Activated gamma-delta T cell (primary cell): Measurements from ENCODE around the gene CTCF.

Experiments used
- DNase-seq: peaks from one replicate; lab custom pipeline; 2025; lab: John Stamatoyannopoulos, UW

Gene CTCF

GRCh38 chr16:67594256-67594915 is 32.1 kb downstream of the CTCF start:
- no peak for DNase-seq

DNA sequence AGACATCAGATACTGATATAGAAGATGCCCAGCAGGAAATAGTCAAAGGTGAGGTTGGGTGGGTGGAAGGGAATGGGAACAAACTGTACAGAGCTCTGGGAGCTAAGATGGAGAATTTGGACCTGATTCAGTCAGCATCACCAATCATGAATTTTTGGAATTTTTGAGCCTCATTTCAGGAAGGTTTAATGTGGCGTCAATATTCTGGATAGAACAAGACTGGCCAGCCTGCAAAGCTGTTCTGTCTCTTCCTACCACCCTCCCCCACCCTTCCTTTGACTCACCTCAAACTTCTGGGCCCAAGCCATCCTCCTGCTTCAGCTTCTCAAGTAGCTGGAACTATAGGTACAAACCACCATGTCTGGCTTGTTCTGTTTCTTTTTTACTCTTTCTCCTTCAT is 32.6 kb downstream of the CTCF start:
- DNase-seq: no peak

- no peak for DNase-seq
Measured at GRCh38 chr16:67598527-67598926, 36.2 kb downstream of the CTCF start.

DNA sequence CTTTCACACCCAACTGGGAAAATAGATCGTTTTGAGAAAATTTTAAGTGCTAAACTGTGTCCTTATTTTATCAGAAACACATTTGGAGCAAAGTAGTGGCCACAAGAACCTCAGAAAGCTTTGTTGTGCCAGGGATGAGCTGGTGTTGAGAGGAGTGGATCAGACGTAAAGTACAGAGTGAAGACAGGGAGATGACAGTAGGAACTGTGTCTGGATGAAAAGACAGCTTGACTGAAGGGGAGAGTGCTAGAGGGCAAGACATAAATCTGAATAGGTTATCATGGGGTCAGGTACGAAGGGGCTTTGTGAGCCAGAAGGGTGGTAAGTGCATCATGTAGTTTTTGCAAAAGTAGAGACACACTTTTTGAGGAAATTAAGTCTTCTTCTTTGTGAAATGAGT is 43.3 kb downstream of the CTCF start:
- DNase-seq: no peak

GRCh38 chr16:67606632-67607031 is 44.3 kb downstream of the CTCF start:
- DNase-seq: no peak

GRCh38 chr16:67608364-67608763 is 46.0 kb downstream of the CTCF start:
- DNase-seq: no peak

- DNase-seq: no peak
Measured at GRCh38 chr16:67613808-67614207, 51.5 kb downstream of the CTCF start.

- no peak for DNase-seq
Measured at GRCh38 chr16:67628216-67628615, 65.9 kb downstream of the CTCF start.

DNA sequence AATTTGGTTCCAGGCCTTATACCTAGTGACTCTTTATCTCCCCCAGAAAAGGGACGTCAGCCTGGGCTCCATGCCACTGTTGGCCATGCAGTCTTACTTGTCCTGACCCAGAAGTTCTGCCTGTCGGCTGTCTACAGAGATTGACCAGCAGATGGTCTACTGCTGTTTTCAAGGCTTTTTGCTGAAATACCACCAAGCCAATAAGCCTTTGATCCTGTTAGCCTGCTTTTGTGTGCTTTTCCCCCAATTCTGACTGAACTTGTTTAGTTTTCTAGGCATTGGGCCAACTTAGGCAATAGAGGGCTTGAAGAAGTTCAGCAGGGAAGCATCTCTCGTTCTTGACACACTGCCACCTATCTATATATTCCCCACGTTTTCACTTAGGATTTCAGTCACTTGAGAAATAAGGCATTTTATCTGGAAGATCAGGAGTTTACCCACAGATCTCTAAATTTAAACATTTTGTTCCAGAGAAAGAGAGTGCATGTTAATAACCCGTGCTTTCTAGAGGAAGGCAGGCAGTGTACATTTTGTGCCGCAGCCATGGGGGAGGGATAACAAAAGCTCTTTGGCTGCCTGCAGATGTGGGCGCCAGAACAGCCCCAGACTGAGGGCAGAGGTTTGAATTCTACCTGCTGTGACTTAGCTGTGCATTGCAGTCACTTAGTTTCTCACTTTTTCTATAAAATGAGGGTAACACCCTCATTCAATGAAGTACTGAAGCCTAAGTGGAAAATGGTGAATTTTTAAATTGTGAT is 70.3 kb downstream of the CTCF start:
- DNase-seq: no peak

DNA sequence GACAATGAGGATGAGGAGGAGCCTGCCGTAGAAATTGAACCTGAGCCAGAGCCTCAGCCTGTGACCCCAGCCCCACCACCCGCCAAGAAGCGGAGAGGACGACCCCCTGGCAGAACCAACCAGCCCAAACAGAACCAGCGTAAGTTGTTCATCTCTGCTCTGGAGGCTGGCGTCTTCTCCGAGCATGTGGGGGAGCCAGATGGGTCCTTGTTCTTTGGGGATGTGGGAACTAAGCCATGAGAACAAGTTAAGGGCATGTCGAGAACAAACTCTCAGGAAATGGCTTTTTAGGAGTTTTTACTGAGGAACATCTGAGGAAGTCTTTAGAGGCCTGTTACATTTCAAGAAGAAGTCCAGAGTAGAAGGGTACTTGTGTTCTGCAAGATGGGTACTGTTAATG is 74.4 kb downstream of the CTCF start:
- no peak for DNase-seq

- DNase-seq: no peak
Measured at GRCh38 chr16:67637625-67638024, 75.3 kb downstream of the CTCF start.

- no peak for DNase-seq
Measured at GRCh38 chr16:67641779-67642708, 79.7 kb downstream of the CTCF start.

DNA sequence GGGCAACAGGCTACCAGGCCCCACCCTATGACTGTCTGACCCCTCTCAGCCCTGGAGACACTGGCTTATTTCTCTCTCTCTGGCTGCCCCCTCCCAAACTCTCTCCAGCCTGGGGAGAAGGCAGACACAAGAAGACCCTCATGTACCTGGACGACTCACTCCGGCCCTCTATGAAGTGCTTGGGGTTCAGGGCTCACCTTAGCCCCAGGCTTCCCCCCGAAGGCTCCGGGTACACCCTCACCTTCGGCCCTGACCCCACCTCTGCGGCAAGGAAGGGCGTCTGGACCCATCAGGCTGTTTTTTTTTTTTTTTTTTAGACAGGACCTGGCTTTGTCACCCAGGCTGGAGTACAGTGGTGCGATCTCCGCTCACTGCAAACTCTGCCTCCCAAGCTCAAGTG is 81.7 kb downstream of the CTCF start:
- no peak for DNase-seq

DNA sequence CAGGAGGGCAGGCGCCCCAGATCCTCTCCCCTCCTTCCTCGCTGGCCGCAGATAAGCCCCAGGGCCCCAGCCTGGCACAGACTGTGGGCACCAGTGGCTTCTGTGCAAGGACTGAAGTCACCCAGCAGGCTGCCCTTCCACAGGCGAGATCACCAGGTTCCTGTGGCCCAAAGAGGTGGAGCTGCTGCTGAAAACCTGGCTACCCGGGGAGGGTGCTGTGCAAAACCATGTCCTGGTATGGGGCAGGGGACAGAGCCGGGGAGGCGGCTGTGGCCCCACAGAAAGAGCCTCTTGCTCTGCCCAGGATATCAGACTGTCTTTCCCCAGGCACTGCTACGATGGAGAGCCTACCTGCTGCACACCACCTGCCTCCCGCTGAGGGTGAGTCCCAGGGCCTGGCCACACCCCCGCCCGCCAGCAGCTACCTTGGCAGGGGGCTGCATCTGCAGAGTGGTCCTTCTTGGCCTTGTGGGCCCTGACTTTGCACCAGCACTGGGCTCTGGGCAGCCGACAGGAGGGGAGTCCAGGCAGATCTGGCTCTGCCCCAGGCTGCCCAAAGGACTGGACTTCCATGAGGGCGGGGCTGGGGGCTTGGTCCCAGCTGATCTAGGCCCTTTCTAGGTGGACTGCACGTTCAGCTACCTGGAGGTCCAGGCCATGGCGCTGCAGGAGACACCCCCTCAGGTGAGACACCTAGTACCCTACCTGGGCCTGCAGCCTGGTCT is 83.2 kb downstream of the CTCF start:
- DNase-seq: no peak

DNA sequence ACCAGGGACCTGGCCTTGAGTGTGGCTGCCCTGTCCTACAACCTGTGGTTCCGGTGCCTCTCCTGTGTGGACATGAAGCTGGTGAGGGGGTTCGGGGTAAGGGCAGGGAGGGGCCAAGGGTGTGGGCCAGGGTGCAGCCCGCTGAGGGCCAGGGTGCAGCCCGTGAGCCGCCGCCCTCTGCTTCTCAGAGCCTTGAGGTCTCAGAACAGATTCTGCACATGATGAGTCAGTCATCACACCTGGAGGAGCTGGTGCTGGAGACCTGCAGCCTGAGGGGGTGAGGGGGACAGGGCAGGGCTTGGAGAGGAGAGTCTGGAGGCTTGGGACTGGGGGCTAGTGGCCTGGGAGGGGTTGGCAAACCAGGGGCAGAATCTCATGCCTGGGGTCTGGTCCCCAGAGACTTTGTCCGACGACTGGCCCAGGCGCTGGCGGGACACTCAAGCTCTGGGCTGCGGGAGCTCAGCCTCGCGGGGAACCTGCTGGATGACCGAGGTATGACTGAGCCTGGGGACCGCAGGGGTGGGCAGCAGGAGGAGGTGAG is 84.9 kb downstream of the CTCF start:
- DNase-seq: no peak

DNA sequence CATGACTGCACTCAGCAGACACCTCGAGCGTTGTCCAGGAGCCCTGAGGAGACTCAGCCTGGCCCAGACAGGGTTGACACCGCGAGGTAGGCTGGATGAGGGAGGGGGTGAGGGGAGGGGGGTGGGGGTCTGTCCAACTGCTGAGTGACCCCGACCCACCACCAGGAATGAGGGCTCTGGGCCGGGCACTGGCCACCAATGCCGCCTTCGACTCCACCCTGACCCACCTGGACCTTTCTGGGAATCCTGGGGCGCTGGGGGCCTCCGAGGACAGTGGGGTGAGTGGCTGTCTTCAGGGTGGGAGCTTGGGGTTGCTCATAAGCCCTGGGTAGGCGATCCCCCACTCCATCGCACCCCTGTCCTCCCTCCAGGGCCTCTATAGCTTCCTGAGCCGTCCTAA is 85.4 kb downstream of the CTCF start:
- no peak for DNase-seq

GRCh38 chr16:67648088-67648763 is 85.9 kb downstream of the CTCF start:
- DNase-seq: no peak

DNA sequence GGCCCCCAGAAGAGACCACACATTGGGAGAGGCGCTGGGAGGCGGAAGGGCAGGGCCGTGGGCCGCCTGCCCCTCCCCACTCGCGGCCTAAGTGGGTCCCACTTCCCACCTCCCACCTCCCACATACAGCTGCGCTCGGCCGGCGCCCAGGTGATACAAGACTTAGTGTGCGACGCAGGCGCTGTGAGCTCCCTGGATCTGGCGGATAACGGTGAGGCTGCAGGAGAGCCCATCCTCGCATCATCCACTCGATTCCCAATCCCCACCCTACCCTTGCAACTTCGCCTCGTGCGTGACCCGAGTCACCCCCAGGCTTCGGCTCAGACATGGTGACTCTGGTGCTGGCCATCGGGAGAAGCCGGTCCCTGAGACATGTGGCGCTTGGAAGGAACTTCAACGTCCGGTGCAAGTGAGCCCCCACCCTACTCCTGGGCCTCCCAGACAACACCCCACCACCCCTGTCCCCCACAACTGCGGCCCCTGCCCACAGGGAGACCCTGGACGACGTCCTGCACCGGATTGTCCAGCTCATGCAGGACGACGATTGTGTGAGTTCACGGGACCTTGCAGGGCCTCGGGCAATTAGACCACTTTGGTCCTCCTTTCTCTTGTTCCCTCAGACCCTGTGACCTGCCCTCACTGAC is 86.6 kb downstream of the CTCF start:
- DNase-seq: no peak

- DNase-seq: no peak
Measured at GRCh38 chr16:67649494-67649931, 87.2 kb downstream of the CTCF start.

DNA sequence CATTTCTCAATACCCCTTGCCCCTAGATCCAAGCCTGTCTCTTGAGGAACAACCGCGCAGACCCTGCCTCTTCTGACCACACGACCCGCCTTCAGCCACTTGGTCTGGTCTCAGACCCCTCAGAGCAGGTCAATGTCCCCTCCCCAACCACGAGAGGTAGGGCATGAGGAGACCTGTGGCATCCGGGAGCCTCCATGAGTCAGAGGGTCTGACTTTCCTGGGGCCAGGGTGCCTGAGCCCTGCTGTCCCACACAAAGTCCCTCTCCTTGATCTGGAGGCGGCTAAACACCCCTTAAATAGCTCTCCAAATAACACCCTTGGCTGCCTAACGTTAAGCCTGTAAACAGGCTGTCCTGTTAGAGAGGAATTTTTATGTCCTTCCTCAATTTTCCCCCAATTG is 87.7 kb downstream of the CTCF start:
- no peak for DNase-seq

- no peak for DNase-seq
Measured at GRCh38 chr16:67651039-67651438, 88.7 kb downstream of the CTCF start.
